Embryonic facial prominence (tissue), 1 donor: ENCODE measurements around the gene SPTAN1.
"Not testable (repeated sequence)": the region's sequence is repeated elsewhere in the genome, so short reads cannot be mapped to it uniquely, and the experiment has no call there.

ENCODE experiments used
- DNase-seq: peaks from one replicate; pipeline ENCODE4 v3.0.0-alpha.2; 2016; ENCODE audit errors: extremely low spot score

Gene SPTAN1

GRCh38 chr9:128552153-128552743, at the start of gene SPTAN1:
SPTAN1 (plus strand) TSS chr9:128552587; CDS start chr9:128566741, 14,154 bp downstream.
- peak; percentile 83 for DNase-seq

GRCh38 chr9:128503415-128503825, 49.0 kb upstream of the SPTAN1 start:
- DNase-seq, result not testable (repeated sequence)

- no peak for DNase-seq
These were observed 48.5 kb upstream of the SPTAN1 start for GRCh38 chr9:128503870-128504269.

- peak; percentile 88 for DNase-seq
These were observed 47.6 kb upstream of the SPTAN1 start, which contains the start of gene GLE1 for GRCh38 chr9:128504485-128505413. GLE1 (plus strand) TSS chr9:128504719; CDS start chr9:128504806, 87 bp downstream.

GRCh38 chr9:128505414-128505765, 47.0 kb upstream of the SPTAN1 start:
- DNase-seq, result no peak

- not testable (repeated sequence) for DNase-seq
These were observed 46.5 kb upstream of the SPTAN1 start for GRCh38 chr9:128505906-128506305.

- no peak for DNase-seq
These were observed 39.6 kb upstream of the SPTAN1 start for GRCh38 chr9:128512820-128513219.

- DNase-seq, result no peak
These were observed 30.4 kb upstream of the SPTAN1 start for GRCh38 chr9:128521956-128522355.

- no peak for DNase-seq
These were observed 29.0 kb upstream of the SPTAN1 start for GRCh38 chr9:128523199-128523925.

GRCh38 chr9:128526720-128527119, 25.7 kb upstream of the SPTAN1 start:
- DNase-seq, result no peak

- no peak for DNase-seq
These were observed 23.8 kb upstream of the SPTAN1 start for GRCh38 chr9:128528445-128529160.

GRCh38 chr9:128529191-128529590, 23.2 kb upstream of the SPTAN1 start:
- no peak for DNase-seq

- no peak for DNase-seq
These were observed 19.8 kb upstream of the SPTAN1 start for GRCh38 chr9:128532581-128532980.

- DNase-seq, result no peak
These were observed 11.6 kb upstream of the SPTAN1 start for GRCh38 chr9:128540634-128541360.

GRCh38 chr9:128546504-128546903, 5.9 kb upstream of the SPTAN1 start:
- DNase-seq, result no peak

- DNase-seq, result no peak
These were observed 3.5 kb upstream of the SPTAN1 start for GRCh38 chr9:128548876-128549275.

GRCh38 chr9:128550226-128550625, 2.2 kb upstream of the SPTAN1 start:
- DNase-seq, result no peak

- DNase-seq, result no peak
These were observed 1.4 kb upstream of the SPTAN1 start for GRCh38 chr9:128550770-128551656.

- no peak for DNase-seq
These were observed 682 bp upstream of the SPTAN1 start for GRCh38 chr9:128551657-128552152.
